Measurements from ENCODE around the gene PAAF1. TPM values are rescaled to one million over a fixed set of nuclear protein-coding genes. Genes with fewer than 3 reads are reported as not detected.

Gene PAAF1
- total RNA-seq (10 to 100 TPM in 5 of 9 donors, 1 to 10 TPM in 4; 3.9 to 18.4 (median 11.1) TPM), polyA plus RNA-seq (10 to 100 TPM; 11.4 to 13.0 TPM)
- long read RNA-seq, donor 1, full-length matches to known transcripts: 5 of 17 reads
- long read RNA-seq, donor 1, partial matches to known transcripts: 2 of 17 reads
- long read RNA-seq, donor 1, other reads (novel, unspliced or antisense): 10 of 17 reads
- long read RNA-seq, donor 2, full-length matches to known transcripts: 38 of 90 reads
- long read RNA-seq, donor 2, partial matches to known transcripts: 2 of 90 reads
- long read RNA-seq, donor 2, other reads (novel, unspliced or antisense): 50 of 90 reads
- long read RNA-seq, donor 3, full-length matches to known transcripts: 10 of 29 reads
- long read RNA-seq, donor 3, partial matches to known transcripts: 2 of 29 reads
- long read RNA-seq, donor 3, other reads (novel, unspliced or antisense): 17 of 29 reads

- 0 to 1% (median 0%) methylated on average over 57 of the region's 57 CpGs for WGBS, 4 donors
- Histone ChIP-seq H3K27me3 (no peaks in the 10 kb centered on the region), H3K27ac (peak within 1 kb of the TSS; percentile 3 to 92 (median 84)), H3K4me3 (peak within 1 kb of the TSS; percentile 60 to 100 (median 88)), H3K36me3 (peaks cover 0 to 37% (median 25%) of the 10 kb centered on the region in 9 donors), H3K4me1 (peaks cover 0 to 29% (median 19%) of the 10 kb centered on the region in 12 donors), H3K9me3 (no peaks in the 10 kb centered on the region)
- ATAC-seq: peak; percentile 98 to 100 (median 100)
- TF ChIP-seq CTCF (IDR thresholded peaks at IDR 0.05): no peak
- peak in 1 of 2 donors; percentile 76 for TF ChIP-seq POLR2A (IDR thresholded peaks at IDR 0.05)
- DNase-seq: peak; percentile 93 to 96 (median 95)
- intact Hi-C loops (cut with DNase I): loop anchor here in 3 of 10 donors (5.0 to 10.0 kb wide), 2 partner anchors 89 to 92 kb away; partner anchors contain the start of gene MRPL48 (in 3 of the 3)
Observed at GRCh38 chr11:73876424-73877310, at the start of gene PAAF1, which contains the start of gene COA4. Gene PAAF1, plus strand, starts transcription at chr11:73876999. Its CDS starts 23 bp downstream, at chr11:73877022. Gene COA4, minus strand, starts transcription at chr11:73876846. Its CDS starts 3,468 bp downstream, at chr11:73873378.

- H3K9me3 ChIP-seq: no peaks in the 10 kb centered on the region
- WGBS, 4 donors: 60 to 82% (median 79%) methylated on average over 1 of the region's 1 CpG
- no peak for ATAC-seq
- H3K4me3 ChIP-seq: no peak overlapping the region
- no peaks in the 10 kb centered on the region for H3K27me3 ChIP-seq
- H3K36me3 ChIP-seq: peaks cover 0 to 75% (median 31%) of the 10 kb centered on the region in 9 donors
- no peaks in the 10 kb centered on the region for H3K4me1 ChIP-seq
- intact Hi-C loops (cut with DNase I): no loop called here
- no peak overlapping the region for H3K27ac ChIP-seq
- no peak for DNase-seq
- TF ChIP-seq POLR2A (IDR thresholded peaks at IDR 0.05): no peak
- TF ChIP-seq CTCF (IDR thresholded peaks at IDR 0.05): no peak
Observed at GRCh38 chr11:73830261-73830660, 46.5 kb upstream of the PAAF1 start.

- no peaks in the 10 kb centered on the region for H3K9me3 ChIP-seq
- peaks cover 0 to 1% (median 0%) of the 10 kb centered on the region in 12 donors for H3K4me1 ChIP-seq
- peaks cover 0 to 56% (median 22%) of the 10 kb centered on the region in 9 donors for H3K36me3 ChIP-seq
- no peak overlapping the region for H3K27ac ChIP-seq
- DNase-seq: no peak
- 64 to 78% (median 74%) methylated on average over 2 of the region's 2 CpGs for WGBS, 4 donors
- no peak overlapping the region for H3K4me3 ChIP-seq
- intact Hi-C loops (cut with DNase I): no loop called here
- TF ChIP-seq CTCF (IDR thresholded peaks at IDR 0.05): no peak
- TF ChIP-seq POLR2A (IDR thresholded peaks at IDR 0.05): no peak
- ATAC-seq: no peak
- H3K27me3 ChIP-seq: no peaks in the 10 kb centered on the region
Observed at GRCh38 chr11:73833067-73833466, 43.7 kb upstream of the PAAF1 start.
